ENCODE measurements around the gene TCP10L.

The TCP10L gene

DNA sequence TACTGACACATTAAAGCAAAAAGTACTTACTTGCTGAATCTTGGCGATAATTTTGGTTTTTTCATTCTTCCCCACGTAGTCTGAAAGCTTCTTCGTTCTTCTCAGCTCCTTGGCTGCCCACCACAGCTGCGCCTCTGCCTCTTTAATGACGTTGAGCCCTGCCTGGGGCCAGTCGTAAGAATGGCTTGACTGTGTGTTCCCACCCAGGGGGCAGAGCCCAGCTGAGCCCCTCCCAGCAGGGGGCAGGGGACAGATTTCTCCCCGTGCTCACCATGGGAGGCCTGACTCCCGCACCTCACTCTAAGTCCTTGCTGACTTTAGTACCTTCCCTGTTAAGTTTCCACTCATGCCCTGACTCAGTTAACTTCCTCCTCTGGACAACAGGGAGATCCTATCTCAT, 17.8 kb upstream of the TCP10L start:
- Histone ChIP-seq H3K36me3 (ENCODE audit: control insufficient read depth, insufficient read depth, low read length) (peaks cover 33% of the 10 kb centered on the region), H3K27me3 (ENCODE audit: control insufficient read depth, insufficient read depth, low read length) (peaks cover 3% of the 10 kb centered on the region), H3K9ac (ENCODE audit: low read depth, low read length) (no peak overlapping the region), H3K9me3 (ENCODE audit: control insufficient read depth, insufficient read depth, low read length) (no peaks in the 10 kb centered on the region), H3K4me3 (ENCODE audit: low read depth, low read length) (peak overlapping the region; percentile 35), H3K4me1 (ENCODE audit: control insufficient read depth, insufficient read depth, low read length) (peaks cover 37% of the 10 kb centered on the region)

DNA sequence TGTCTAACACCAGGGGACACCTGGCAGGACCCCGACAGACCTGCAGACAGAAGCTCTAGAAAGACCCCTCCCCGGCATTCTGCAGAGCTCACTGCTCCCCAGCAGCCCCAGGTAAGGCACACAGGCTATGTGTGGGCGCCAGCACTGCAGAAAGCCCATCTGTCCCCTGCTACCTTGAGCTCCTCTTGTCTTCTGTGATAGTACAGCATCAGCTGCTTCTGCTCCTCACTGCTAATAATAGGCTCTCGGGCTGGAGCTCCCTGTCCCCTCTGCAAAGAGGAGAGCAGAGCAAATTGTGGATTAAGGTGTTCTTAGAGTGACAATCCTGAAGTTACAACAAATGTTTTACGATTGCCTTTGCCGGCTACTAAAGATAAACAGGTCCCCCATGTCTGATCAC, 16.8 kb upstream of the TCP10L start:
- no peak overlapping the region for H3K9ac ChIP-seq (ENCODE audit: low read depth, low read length)
- peak overlapping the region; percentile 28 for H3K4me3 ChIP-seq (ENCODE audit: low read depth, low read length)
- peaks cover 37% of the 10 kb centered on the region for H3K4me1 ChIP-seq (ENCODE audit: control insufficient read depth, insufficient read depth, low read length)
- peaks cover 30% of the 10 kb centered on the region for H3K36me3 ChIP-seq (ENCODE audit: control insufficient read depth, insufficient read depth, low read length)
- H3K27me3 ChIP-seq (ENCODE audit: control insufficient read depth, insufficient read depth, low read length), result peaks cover 3% of the 10 kb centered on the region
- H3K9me3 ChIP-seq (ENCODE audit: control insufficient read depth, insufficient read depth, low read length), result no peaks in the 10 kb centered on the region

DNA sequence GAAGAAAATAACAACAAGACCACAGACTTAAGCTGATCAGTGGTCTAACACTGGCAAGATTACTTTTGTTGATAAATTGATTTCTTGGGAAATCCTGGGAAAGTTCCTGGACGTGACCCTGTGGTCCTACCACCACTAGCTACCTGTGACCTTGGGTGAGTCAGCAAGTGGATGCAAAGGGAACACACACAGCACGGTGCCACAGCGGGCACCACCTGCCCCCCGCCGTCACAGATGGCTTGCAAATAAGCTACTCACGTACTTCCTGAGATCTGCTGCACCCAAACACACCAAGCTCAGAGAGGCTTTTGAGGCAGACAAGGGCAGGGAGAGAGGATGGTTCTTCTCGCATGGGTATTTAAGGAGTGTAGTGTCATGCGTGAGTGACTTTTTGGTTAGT, 14.2 kb upstream of the TCP10L start:
- Histone ChIP-seq H3K9ac (ENCODE audit: low read depth, low read length) (no peak overlapping the region), H3K4me3 (ENCODE audit: low read depth, low read length) (no peak overlapping the region), H3K4me1 (ENCODE audit: control insufficient read depth, insufficient read depth, low read length) (peaks cover 21% of the 10 kb centered on the region), H3K9me3 (ENCODE audit: control insufficient read depth, insufficient read depth, low read length) (no peaks in the 10 kb centered on the region), H3K27me3 (ENCODE audit: control insufficient read depth, insufficient read depth, low read length) (peaks cover 3% of the 10 kb centered on the region), H3K36me3 (ENCODE audit: control insufficient read depth, insufficient read depth, low read length) (peaks cover 21% of the 10 kb centered on the region)

DNA sequence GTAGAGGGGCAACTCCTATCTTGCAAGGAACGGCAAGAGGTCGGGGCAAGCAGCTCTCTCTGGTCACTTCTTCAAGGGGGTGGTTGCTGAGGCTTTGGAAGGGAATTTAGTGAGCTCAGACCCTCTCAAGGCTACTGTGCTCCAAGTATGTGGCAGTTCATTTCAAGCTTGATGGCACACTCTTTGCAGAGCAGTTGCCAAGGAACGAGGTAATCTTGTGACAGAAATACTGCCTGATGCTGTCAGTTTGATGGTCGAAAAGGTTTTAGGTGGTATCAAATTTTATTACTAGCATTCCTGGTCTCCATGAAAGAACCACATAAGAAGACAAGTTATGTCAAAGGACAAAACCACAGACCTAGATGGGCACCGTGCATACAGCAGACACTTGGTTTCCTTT, 13.8 kb upstream of the TCP10L start:
- Histone ChIP-seq H3K4me3 (ENCODE audit: low read depth, low read length) (no peak overlapping the region), H3K36me3 (ENCODE audit: control insufficient read depth, insufficient read depth, low read length) (peaks cover 21% of the 10 kb centered on the region), H3K27me3 (ENCODE audit: control insufficient read depth, insufficient read depth, low read length) (peaks cover 3% of the 10 kb centered on the region), H3K4me1 (ENCODE audit: control insufficient read depth, insufficient read depth, low read length) (peaks cover 18% of the 10 kb centered on the region), H3K9me3 (ENCODE audit: control insufficient read depth, insufficient read depth, low read length) (no peaks in the 10 kb centered on the region), H3K9ac (ENCODE audit: low read depth, low read length) (no peak overlapping the region)

DNA sequence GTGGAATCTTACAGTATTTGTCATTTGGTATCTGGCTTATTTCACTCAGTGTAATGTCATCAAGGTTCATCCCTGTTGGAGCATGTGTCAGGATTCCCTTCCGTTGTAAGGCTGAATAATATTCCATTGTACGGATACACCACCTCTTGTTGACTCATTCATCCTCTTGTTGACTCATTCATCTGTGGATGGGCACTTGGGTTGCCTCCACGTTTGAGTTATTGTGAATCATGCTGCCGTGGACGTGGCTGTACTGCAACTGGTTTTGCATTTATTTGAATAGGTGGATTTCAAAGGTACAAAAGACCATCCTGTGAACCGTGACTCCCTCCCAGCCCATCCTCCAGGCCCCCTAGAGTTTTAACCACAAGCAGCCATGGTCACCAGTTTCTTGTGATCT, 11.9 kb upstream of the TCP10L start:
- H3K9ac ChIP-seq (ENCODE audit: low read depth, low read length), result no peak overlapping the region
- peaks cover 3% of the 10 kb centered on the region for H3K27me3 ChIP-seq (ENCODE audit: control insufficient read depth, insufficient read depth, low read length)
- H3K4me3 ChIP-seq (ENCODE audit: low read depth, low read length), result no peak overlapping the region
- H3K9me3 ChIP-seq (ENCODE audit: control insufficient read depth, insufficient read depth, low read length), result no peaks in the 10 kb centered on the region
- peaks cover 5% of the 10 kb centered on the region for H3K4me1 ChIP-seq (ENCODE audit: control insufficient read depth, insufficient read depth, low read length)
- peaks cover 11% of the 10 kb centered on the region for H3K36me3 ChIP-seq (ENCODE audit: control insufficient read depth, insufficient read depth, low read length)

DNA sequence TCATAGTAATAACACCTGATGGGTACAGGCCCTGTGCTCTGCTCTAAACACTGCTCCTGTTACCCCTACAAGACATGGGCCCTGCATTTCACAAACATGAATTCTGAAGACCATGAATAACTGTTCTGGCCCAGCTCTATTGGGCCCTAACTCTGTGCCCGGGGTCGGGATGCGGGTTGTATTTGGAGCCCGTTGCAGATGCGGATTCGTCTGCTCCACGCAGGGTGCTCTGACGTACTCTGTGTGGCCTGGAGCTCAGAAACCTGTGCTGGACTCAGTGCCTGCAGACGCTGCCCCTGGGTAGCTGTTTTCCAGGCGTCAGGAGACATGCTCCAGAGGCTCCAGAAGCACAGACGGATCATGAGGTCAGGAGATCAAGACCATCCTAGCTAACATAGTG, 10.1 kb upstream of the TCP10L start:
- Histone ChIP-seq H3K9me3 (ENCODE audit: control insufficient read depth, insufficient read depth, low read length) (no peaks in the 10 kb centered on the region), H3K9ac (ENCODE audit: low read depth, low read length) (no peak overlapping the region), H3K4me1 (ENCODE audit: control insufficient read depth, insufficient read depth, low read length) (peaks cover 5% of the 10 kb centered on the region), H3K36me3 (ENCODE audit: control insufficient read depth, insufficient read depth, low read length) (peaks cover 3% of the 10 kb centered on the region), H3K27me3 (ENCODE audit: control insufficient read depth, insufficient read depth, low read length) (peaks cover under 1% of the 10 kb centered on the region), H3K4me3 (ENCODE audit: low read depth, low read length) (no peak overlapping the region)

DNA sequence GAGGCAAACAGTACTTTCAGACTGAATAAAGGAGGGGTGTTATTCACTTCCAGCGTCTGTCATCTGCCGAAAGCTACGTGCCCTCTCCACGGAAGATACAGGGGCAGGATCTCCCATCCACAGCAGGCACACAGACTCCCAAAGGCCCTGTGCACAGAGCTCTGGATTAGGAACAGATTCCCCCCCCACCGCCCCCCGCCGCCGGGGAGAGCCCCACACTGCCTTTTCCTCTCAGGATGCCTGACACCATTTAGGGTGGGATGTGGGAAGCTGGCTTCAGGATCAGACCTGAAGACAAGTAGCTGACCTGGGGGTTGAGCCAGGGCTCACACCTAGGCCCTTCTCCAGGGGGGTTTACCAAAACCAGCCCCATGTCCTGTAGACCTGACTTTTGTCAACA, 8.4 kb upstream of the TCP10L start:
- Histone ChIP-seq H3K27me3 (ENCODE audit: control insufficient read depth, insufficient read depth, low read length) (no peaks in the 10 kb centered on the region), H3K9me3 (ENCODE audit: control insufficient read depth, insufficient read depth, low read length) (no peaks in the 10 kb centered on the region), H3K36me3 (ENCODE audit: control insufficient read depth, insufficient read depth, low read length) (no peaks in the 10 kb centered on the region), H3K4me1 (ENCODE audit: control insufficient read depth, insufficient read depth, low read length) (no peaks in the 10 kb centered on the region), H3K4me3 (ENCODE audit: low read depth, low read length) (no peak overlapping the region), H3K9ac (ENCODE audit: low read depth, low read length) (no peak overlapping the region)

DNA sequence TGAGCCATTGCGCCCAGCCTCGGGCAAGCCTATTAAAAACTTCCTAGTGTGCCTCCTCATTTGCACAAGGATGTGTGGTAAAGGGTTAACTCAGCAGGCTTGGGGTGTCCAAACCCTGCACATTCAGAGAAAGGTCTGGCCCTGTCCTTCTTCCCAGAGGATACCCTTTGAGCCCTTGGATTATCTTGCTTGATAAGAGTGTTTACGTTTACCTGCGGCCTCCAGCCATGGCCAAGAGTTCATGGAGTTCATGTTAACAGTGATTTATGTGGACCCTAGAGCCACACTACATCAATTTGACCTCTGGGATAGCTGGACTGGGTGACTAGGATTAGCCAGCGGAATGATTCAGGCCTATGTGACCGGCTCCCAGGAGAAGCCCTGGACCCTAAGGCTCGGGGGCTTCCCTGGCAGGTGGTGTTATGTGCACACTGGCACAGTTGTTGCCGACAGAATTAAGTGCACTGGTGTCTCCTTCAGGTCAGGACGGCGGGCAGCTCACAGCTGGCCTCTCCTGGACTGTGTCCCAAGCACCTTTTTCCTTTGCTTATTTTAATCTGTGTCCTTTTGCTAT, 7.7 kb upstream of the TCP10L start:
- no peak overlapping the region for H3K9ac ChIP-seq (ENCODE audit: low read depth, low read length)
- H3K4me3 ChIP-seq (ENCODE audit: low read depth, low read length), result no peak overlapping the region
- no peaks in the 10 kb centered on the region for H3K27me3 ChIP-seq (ENCODE audit: control insufficient read depth, insufficient read depth, low read length)
- no peaks in the 10 kb centered on the region for H3K4me1 ChIP-seq (ENCODE audit: control insufficient read depth, insufficient read depth, low read length)
- H3K9me3 ChIP-seq (ENCODE audit: control insufficient read depth, insufficient read depth, low read length), result no peaks in the 10 kb centered on the region
- no peaks in the 10 kb centered on the region for H3K36me3 ChIP-seq (ENCODE audit: control insufficient read depth, insufficient read depth, low read length)

DNA sequence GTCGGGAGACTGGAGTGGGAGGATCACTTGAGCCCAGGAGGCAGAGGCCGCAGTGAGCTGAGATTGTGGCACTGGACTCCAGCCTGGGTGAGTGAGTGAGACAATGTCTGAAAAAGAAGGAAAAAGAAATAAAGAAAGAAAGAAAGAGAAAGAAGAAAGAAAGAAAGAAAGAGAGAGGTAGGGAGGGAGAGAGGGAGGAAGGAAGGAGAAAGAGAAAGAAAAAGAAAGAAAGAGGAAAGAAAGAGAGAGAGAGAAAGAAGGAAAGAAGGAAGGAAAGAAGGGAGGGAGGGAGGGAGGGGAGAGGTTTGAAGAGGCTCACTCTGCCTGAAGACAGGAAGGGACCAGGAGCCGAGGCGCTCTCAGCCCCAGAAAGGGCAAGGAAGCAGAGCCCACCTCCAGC, 4.8 kb upstream of the TCP10L start:
- H3K9ac ChIP-seq (ENCODE audit: low read depth, low read length), result no peak overlapping the region
- no peaks in the 10 kb centered on the region for H3K4me1 ChIP-seq (ENCODE audit: control insufficient read depth, insufficient read depth, low read length)
- no peaks in the 10 kb centered on the region for H3K9me3 ChIP-seq (ENCODE audit: control insufficient read depth, insufficient read depth, low read length)
- H3K4me3 ChIP-seq (ENCODE audit: low read depth, low read length), result no peak overlapping the region
- no peaks in the 10 kb centered on the region for H3K36me3 ChIP-seq (ENCODE audit: control insufficient read depth, insufficient read depth, low read length)
- H3K27me3 ChIP-seq (ENCODE audit: control insufficient read depth, insufficient read depth, low read length), result no peaks in the 10 kb centered on the region

DNA sequence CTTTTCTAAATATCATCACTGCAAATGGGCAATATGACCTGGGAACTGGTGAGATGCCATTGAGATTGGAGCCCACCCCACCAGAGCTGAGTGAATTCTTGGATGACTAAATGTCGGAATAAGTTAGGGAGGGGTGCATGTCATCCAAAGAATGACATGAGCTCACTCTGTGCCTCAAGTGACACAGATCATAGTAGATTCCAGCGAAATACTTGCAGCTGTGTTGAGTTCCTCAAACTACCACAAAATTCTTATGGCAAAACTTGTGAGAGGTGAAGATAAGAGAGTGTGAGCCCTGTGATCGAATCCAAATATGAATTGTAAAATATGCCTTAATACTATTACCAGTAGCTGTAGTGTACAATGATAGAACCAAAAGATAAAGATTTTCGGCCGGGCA, 2.3 kb upstream of the TCP10L start:
- no peaks in the 10 kb centered on the region for H3K9me3 ChIP-seq (ENCODE audit: control insufficient read depth, insufficient read depth, low read length)
- no peaks in the 10 kb centered on the region for H3K36me3 ChIP-seq (ENCODE audit: control insufficient read depth, insufficient read depth, low read length)
- H3K27me3 ChIP-seq (ENCODE audit: control insufficient read depth, insufficient read depth, low read length), result no peaks in the 10 kb centered on the region
- H3K4me1 ChIP-seq (ENCODE audit: control insufficient read depth, insufficient read depth, low read length), result no peaks in the 10 kb centered on the region
- no peak overlapping the region for H3K9ac ChIP-seq (ENCODE audit: low read depth, low read length)
- H3K4me3 ChIP-seq (ENCODE audit: low read depth, low read length), result no peak overlapping the region

DNA sequence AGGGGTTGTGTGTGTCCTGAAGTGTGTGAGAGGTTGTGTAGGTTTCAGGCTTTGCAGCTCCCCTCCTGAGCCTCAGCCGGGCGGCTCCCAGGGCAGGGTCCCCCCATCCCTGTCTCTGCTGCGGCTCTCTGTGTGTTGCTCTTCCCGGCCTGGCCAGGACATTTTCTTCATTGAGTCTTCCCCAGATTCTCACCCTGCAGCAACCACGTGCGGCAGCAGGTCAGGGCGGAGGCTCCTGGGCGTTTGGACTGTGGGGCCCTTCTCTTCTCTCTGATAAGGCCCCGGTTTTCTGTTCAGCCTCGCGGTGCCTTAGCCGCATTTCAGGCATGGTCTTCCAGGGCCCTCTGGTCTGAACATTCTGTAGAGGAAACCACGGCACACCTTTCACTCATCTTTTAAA, 1.8 kb upstream of the TCP10L start:
- Histone ChIP-seq H3K9ac (ENCODE audit: low read depth, low read length) (no peak overlapping the region), H3K4me1 (ENCODE audit: control insufficient read depth, insufficient read depth, low read length) (no peaks in the 10 kb centered on the region), H3K4me3 (ENCODE audit: low read depth, low read length) (no peak overlapping the region), H3K9me3 (ENCODE audit: control insufficient read depth, insufficient read depth, low read length) (no peaks in the 10 kb centered on the region), H3K36me3 (ENCODE audit: control insufficient read depth, insufficient read depth, low read length) (no peaks in the 10 kb centered on the region), H3K27me3 (ENCODE audit: control insufficient read depth, insufficient read depth, low read length) (no peaks in the 10 kb centered on the region)

DNA sequence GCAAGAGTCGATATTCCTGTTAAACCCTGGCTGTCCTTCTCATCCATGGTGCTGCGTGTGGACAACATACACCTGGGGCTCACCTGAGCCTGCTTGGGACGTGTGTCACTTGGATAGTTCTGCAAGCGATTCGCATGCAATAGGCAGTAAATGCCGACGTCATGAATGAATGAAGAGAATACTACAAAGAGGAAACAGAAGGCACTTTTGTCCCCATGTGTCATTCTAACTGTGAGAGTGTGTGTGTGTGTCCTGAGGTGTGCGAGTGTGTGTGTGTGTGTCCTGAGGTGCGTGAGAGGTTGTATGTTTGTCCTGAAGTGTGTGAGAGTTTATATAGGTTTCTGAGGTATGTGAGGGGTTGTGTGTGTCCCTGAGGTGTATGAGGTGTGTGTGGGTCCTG, 647 bp upstream of the TCP10L start:
- Histone ChIP-seq H3K36me3 (ENCODE audit: control insufficient read depth, insufficient read depth, low read length) (no peaks in the 10 kb centered on the region), H3K9me3 (ENCODE audit: control insufficient read depth, insufficient read depth, low read length) (no peaks in the 10 kb centered on the region), H3K4me1 (ENCODE audit: control insufficient read depth, insufficient read depth, low read length) (no peaks in the 10 kb centered on the region), H3K4me3 (ENCODE audit: low read depth, low read length) (no peak overlapping the region), H3K27me3 (ENCODE audit: control insufficient read depth, insufficient read depth, low read length) (no peaks in the 10 kb centered on the region), H3K9ac (ENCODE audit: low read depth, low read length) (no peak overlapping the region)
